HG02571 (cell line): ENCODE data around the gene NOX5.
"Not testable (repeated sequence)": the region's sequence is repeated elsewhere in the genome, so short reads cannot be mapped to it uniquely, and the experiment has no call there.

Source experiments
- ATAC-seq: cut with Tn5 transposase; IDR thresholded peaks from one replicate; pipeline ENCODE4 v1.9.1; 2021; ENCODE audit warnings: mild to moderate bottlenecking, moderate library complexity; ENCODE audit not compliant: unreplicated experiment

The NOX5 gene

GRCh38 chr15:69014454-69014853 lies at the start of gene NOX5:
Gene NOX5 (plus strand): TSS chr15:69014695. CDS start chr15:69014736, 41 bp downstream.
- no peak for ATAC-seq

GRCh38 chr15:68966996-68967395 lies 47.5 kb upstream of the NOX5 start:
- ATAC-seq: no peak

- no peak for ATAC-seq
Measured at GRCh38 chr15:68967948-68968347, 46.5 kb upstream of the NOX5 start.

GRCh38 chr15:68969298-68969697 lies 45.2 kb upstream of the NOX5 start:
- ATAC-seq: no peak

- ATAC-seq: no peak
Measured at GRCh38 chr15:68972201-68973065, 42.1 kb upstream of the NOX5 start.

- not testable (repeated sequence) for ATAC-seq
Measured at GRCh38 chr15:68975651-68976160, 38.8 kb upstream of the NOX5 start.

- not testable (repeated sequence) for ATAC-seq
Measured at GRCh38 chr15:68977426-68977825, 37.1 kb upstream of the NOX5 start.

- no peak for ATAC-seq
Measured at GRCh38 chr15:68979006-68979405, 35.5 kb upstream of the NOX5 start.

- no peak for ATAC-seq
Measured at GRCh38 chr15:68979816-68980215, 34.7 kb upstream of the NOX5 start.

GRCh38 chr15:68980786-68981185 lies 33.7 kb upstream of the NOX5 start:
- no peak for ATAC-seq

- no peak for ATAC-seq
Measured at GRCh38 chr15:68981941-68982340, 32.6 kb upstream of the NOX5 start.

GRCh38 chr15:68982976-68983563 lies 31.4 kb upstream of the NOX5 start:
- ATAC-seq: no peak

GRCh38 chr15:68983961-68984481 lies 30.5 kb upstream of the NOX5 start:
- no peak for ATAC-seq

- ATAC-seq: no peak
Measured at GRCh38 chr15:68984586-68984985, 29.9 kb upstream of the NOX5 start.

- no peak for ATAC-seq
Measured at GRCh38 chr15:68985361-68985891, 29.1 kb upstream of the NOX5 start.

- ATAC-seq: no peak
Measured at GRCh38 chr15:68986322-68986721, 28.2 kb upstream of the NOX5 start.

GRCh38 chr15:68987120-68987519 lies 27.4 kb upstream of the NOX5 start:
- no peak for ATAC-seq

- no peak for ATAC-seq
Measured at GRCh38 chr15:68987676-68988075, 26.8 kb upstream of the NOX5 start.

GRCh38 chr15:68989541-68990230 lies 24.8 kb upstream of the NOX5 start:
- ATAC-seq: no peak

GRCh38 chr15:68990231-68990991 lies 24.1 kb upstream of the NOX5 start:
- ATAC-seq: no peak
